Endothelial cell (in vitro differentiated cells): ENCODE data around the gene GLB1L2. TPM values are rescaled to one million over a fixed set of nuclear protein-coding genes. Genes with fewer than 3 reads are reported as not detected.

Source experiments
- DNase-seq: peaks from one replicate; pipeline ENCODE4 v3.0.0; 2021; ENCODE audit warnings: low spot score
- H3K27ac Mint-ChIP-seq: one replicate; pipeline ENCODE4 v1.8.0; 2021; ENCODE audit warnings: mixed read lengths, inconsistent platforms; ENCODE audit not compliant: unreplicated experiment
- H3K27me3 Mint-ChIP-seq: one replicate; pipeline ENCODE4 v1.8.0; 2021; ENCODE audit warnings: mild to moderate bottlenecking, moderate library complexity, mixed read lengths, inconsistent platforms; ENCODE audit not compliant: unreplicated experiment
- H3K36me3 Mint-ChIP-seq: one replicate; pipeline ENCODE4 v1.8.0; 2021; ENCODE audit warnings: mild to moderate bottlenecking, low read depth, mixed read lengths, inconsistent platforms; ENCODE audit not compliant: unreplicated experiment
- H3K4me1 Mint-ChIP-seq: one replicate; pipeline ENCODE4 v1.8.0; 2021; ENCODE audit warnings: mild to moderate bottlenecking, mixed read lengths, inconsistent platforms; ENCODE audit not compliant: unreplicated experiment
- H3K4me3 Mint-ChIP-seq: one replicate; pipeline ENCODE4 v1.8.0; 2021; ENCODE audit warnings: mild to moderate bottlenecking, mixed read lengths, inconsistent platforms; ENCODE audit not compliant: unreplicated experiment
- H3K9me3 Mint-ChIP-seq: one replicate; pipeline ENCODE4 v1.8.0; 2021; ENCODE audit warnings: mixed read lengths, inconsistent platforms; ENCODE audit not compliant: unreplicated experiment
- CTCF ChIP-seq: fragments of 200-600 bp; sonication (generic); IDR thresholded peaks from one replicate; pipeline ENCODE4 v1.5.0; 2021; ENCODE audit warnings: antibody characterized with exemption; ENCODE audit not compliant: unreplicated experiment
- total RNA-seq: library from RNA; stranded (reverse); fragmentation: NEBNext Ultra II Directional; extraction: Animal tissue kit (Norgen Biotek cat#: 25700); gene quantifications from one replicate; pipeline ENCODE4 v1.2.1, GENCODE V29; 2021; ENCODE audit not compliant: unreplicated experiment

The GLB1L2 gene
- total RNA-seq, 1 donor from 2014 or later = 5.0 TPM

GRCh38 chr11:134386945-134387344 is 55.2 kb downstream of the GLB1L2 start:
- TF ChIP-seq CTCF = no peak
- DNase-seq = no peak
- peaks cover 15% of the 10 kb centered on the region for H3K4me1 Mint-ChIP-seq
- no peaks in the 10 kb centered on the region for H3K9me3 Mint-ChIP-seq
- peak overlapping the region; percentile 25 for H3K27ac Mint-ChIP-seq
- peaks cover 3% of the 10 kb centered on the region for H3K36me3 Mint-ChIP-seq
- H3K4me3 Mint-ChIP-seq = no peak overlapping the region
- peaks cover 6% of the 10 kb centered on the region for H3K27me3 Mint-ChIP-seq

GRCh38 chr11:134387501-134387900 is 55.7 kb downstream of the GLB1L2 start:
- peaks cover 6% of the 10 kb centered on the region for H3K27me3 Mint-ChIP-seq
- peaks cover 15% of the 10 kb centered on the region for H3K4me1 Mint-ChIP-seq
- DNase-seq = no peak
- peaks cover 3% of the 10 kb centered on the region for H3K36me3 Mint-ChIP-seq
- no peak overlapping the region for H3K4me3 Mint-ChIP-seq
- H3K27ac Mint-ChIP-seq = no peak overlapping the region
- no peak for TF ChIP-seq CTCF
- no peaks in the 10 kb centered on the region for H3K9me3 Mint-ChIP-seq

- no peak for DNase-seq
- Mint-ChIP-seq H3K27me3 (peaks cover 6% of the 10 kb centered on the region), H3K4me3 (no peak overlapping the region), H3K27ac (no peak overlapping the region), H3K9me3 (no peaks in the 10 kb centered on the region), H3K36me3 (no peaks in the 10 kb centered on the region), H3K4me1 (peaks cover 15% of the 10 kb centered on the region)
- no peak for TF ChIP-seq CTCF
Observed at GRCh38 chr11:134388590-134388989, 56.8 kb downstream of the GLB1L2 start.

- no peaks in the 10 kb centered on the region for H3K9me3 Mint-ChIP-seq
- H3K27me3 Mint-ChIP-seq = peaks cover 9% of the 10 kb centered on the region
- H3K27ac Mint-ChIP-seq = no peak overlapping the region
- TF ChIP-seq CTCF = no peak
- H3K4me1 Mint-ChIP-seq = peaks cover 15% of the 10 kb centered on the region
- no peak for DNase-seq
- no peaks in the 10 kb centered on the region for H3K36me3 Mint-ChIP-seq
- H3K4me3 Mint-ChIP-seq = no peak overlapping the region
Observed at GRCh38 chr11:134389464-134390180, 57.8 kb downstream of the GLB1L2 start.

- H3K36me3 Mint-ChIP-seq = no peaks in the 10 kb centered on the region
- H3K4me1 Mint-ChIP-seq = peaks cover 13% of the 10 kb centered on the region
- H3K27ac Mint-ChIP-seq = no peak overlapping the region
- no peak overlapping the region for H3K4me3 Mint-ChIP-seq
- H3K9me3 Mint-ChIP-seq = no peaks in the 10 kb centered on the region
- no peak for TF ChIP-seq CTCF
- no peak for DNase-seq
- H3K27me3 Mint-ChIP-seq = peaks cover 9% of the 10 kb centered on the region
Observed at GRCh38 chr11:134390706-134391569, 59.1 kb downstream of the GLB1L2 start.
